Calu3 (cell line): Measurements from ENCODE around the gene SMURF2. TPM values are rescaled to one million over a fixed set of nuclear protein-coding genes. Genes with fewer than 3 reads are reported as not detected.
"Not testable (repeated sequence)": the region's sequence is repeated elsewhere in the genome, so short reads cannot be mapped to it uniquely, and the experiment has no call there.

Source experiments
- BruUV-seq: library from RNA; stranded (reverse); fragments of 400-500 nt; replicated peaks from 2 replicates; lab custom pipeline; 2021; lab: Mats Ljungman, UMichigan
- CTCF ChIA-PET: fragments of 300-600 bp; sonication (Branson Sonifier 250); formaldehyde crosslinking; loops from one replicate; lab custom pipeline; 2022; ENCODE audit warnings: antibody characterized with exemption; lab: Charles Lee
- DNase-seq: peaks from one replicate; pipeline ENCODE4 v3.0.0; 2022
- H3K27ac Mint-ChIP-seq: one replicate; pipeline ENCODE4 v1.8.0; 2022; ENCODE audit warnings: mixed read lengths; ENCODE audit not compliant: unreplicated experiment
- H3K27me3 Mint-ChIP-seq: one replicate; pipeline ENCODE4 v1.8.0; 2022; ENCODE audit warnings: mixed read lengths; ENCODE audit not compliant: unreplicated experiment
- H3K36me3 Mint-ChIP-seq: one replicate; pipeline ENCODE4 v1.8.0; 2022; ENCODE audit warnings: mild to moderate bottlenecking, moderate library complexity, mixed read lengths; ENCODE audit not compliant: insufficient read depth, unreplicated experiment
- H3K4me1 Mint-ChIP-seq: one replicate; pipeline ENCODE4 v1.8.0; 2022; ENCODE audit warnings: mild to moderate bottlenecking, low read depth, mixed read lengths; ENCODE audit not compliant: unreplicated experiment
- H3K4me3 Mint-ChIP-seq: one replicate; pipeline ENCODE4 v1.8.0; 2022; ENCODE audit warnings: mild to moderate bottlenecking, low read depth, moderate library complexity, mixed read lengths; ENCODE audit not compliant: unreplicated experiment
- H3K9me3 Mint-ChIP-seq: one replicate; pipeline ENCODE4 v1.8.0; 2022; ENCODE audit warnings: low read depth, mixed read lengths; ENCODE audit not compliant: unreplicated experiment
- CTCF ChIP-seq: fragments of 200-600 bp; IDR thresholded peaks from one replicate; pipeline ENCODE4 v1.8.0; 2022; ENCODE audit warnings: antibody characterized with exemption; ENCODE audit not compliant: unreplicated experiment
- intact Hi-C: fragments of 100-400 bp; cut with micrococcal nuclease; formaldehyde crosslinking; loops from one replicate; pipeline ENCODE4 v1.10.0; 2022; ENCODE audit not compliant: unreplicated experiment
- total RNA-seq: library from RNA; stranded (reverse); gene quantifications from 2 replicates; pipeline ENCODE4 v1.2.3, GENCODE V29; 2022

Gene SMURF2
- total RNA-seq, 1 experiment from 2014 or later: 18.8 TPM

- no peaks in the 10 kb centered on the region for H3K9me3 Mint-ChIP-seq
- no peak overlapping the region for H3K27ac Mint-ChIP-seq
- peaks cover 5% of the 10 kb centered on the region for H3K4me1 Mint-ChIP-seq
- CTCF ChIA-PET: interaction anchor here (0.9 kb wide), 1 partner anchor 122 kb away, joined by 7 read pairs; no protein-coding TSS in a partner anchor
- intact Hi-C loops: no loop called here
- no peak for DNase-seq
- no peak for TF ChIP-seq CTCF
- H3K36me3 Mint-ChIP-seq: peaks cover 4% of the 10 kb centered on the region
- H3K27me3 Mint-ChIP-seq: no peaks in the 10 kb centered on the region
- no peak overlapping the region for H3K4me3 Mint-ChIP-seq
- no TSS peak for BruUV-seq
These were observed 47.7 kb downstream of the SMURF2 start for GRCh38 chr17:64614266-64615027.

DNA sequence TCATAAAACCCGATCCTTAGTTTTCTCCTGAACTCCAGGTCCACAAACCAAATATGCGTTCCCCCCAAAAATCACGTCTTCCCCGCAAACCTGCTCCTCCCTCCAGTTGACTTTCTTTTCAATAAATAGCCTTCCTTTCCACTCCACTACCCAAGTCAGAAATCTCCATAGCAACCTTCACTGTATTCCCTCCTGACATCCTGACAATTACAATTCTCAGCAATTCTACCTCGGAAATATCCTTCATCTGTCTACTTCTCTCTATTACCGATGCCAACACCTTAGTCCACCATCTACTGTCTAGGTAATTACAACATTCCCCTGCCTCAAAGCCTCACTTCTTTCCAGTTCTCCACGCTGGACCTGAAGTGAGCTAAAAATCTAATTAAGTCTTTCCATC, 50.7 kb downstream of the SMURF2 start:
- CTCF ChIA-PET: no interaction called here
- no TSS peak for BruUV-seq

DNA sequence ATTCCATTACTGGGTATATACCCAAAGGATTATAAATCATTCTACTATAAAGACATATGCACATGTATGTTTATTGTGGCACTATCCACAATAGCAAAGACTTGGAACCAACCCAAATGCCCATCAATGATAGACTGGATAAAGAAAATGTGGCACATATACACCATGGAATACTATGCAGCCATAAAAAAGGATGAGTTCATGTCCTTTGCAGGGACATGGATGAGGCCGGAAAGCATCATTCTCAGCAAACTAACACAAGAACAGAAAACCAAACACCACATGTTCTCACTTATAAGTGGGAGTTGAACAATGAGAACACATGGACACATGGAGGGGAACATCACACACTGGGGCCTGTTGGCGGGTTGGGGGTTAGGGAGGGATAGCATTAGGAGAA, 51.9 kb downstream of the SMURF2 start:
- peaks cover 14% of the 10 kb centered on the region for H3K4me1 Mint-ChIP-seq
- DNase-seq, intact Hi-C loops, H3K27me3 Mint-ChIP-seq, BruUV-seq, CTCF ChIA-PET, H3K27ac Mint-ChIP-seq, H3K9me3 Mint-ChIP-seq, H3K4me3 Mint-ChIP-seq, H3K36me3 Mint-ChIP-seq: not testable (repeated sequence)

More for the DNA sequence above, 50.7 kb downstream of the SMURF2 start:
- intact Hi-C loops: no loop called here
- Mint-ChIP-seq H3K27ac (no peak overlapping the region), H3K36me3 (no peaks in the 10 kb centered on the region), H3K4me3 (no peak overlapping the region), H3K9me3 (no peaks in the 10 kb centered on the region), H3K27me3 (no peaks in the 10 kb centered on the region), H3K4me1 (peaks cover 15% of the 10 kb centered on the region)
- TF ChIP-seq CTCF: no peak
- DNase-seq: no peak

- no peak for TF ChIP-seq CTCF
- CTCF ChIA-PET: no interaction called here
- Mint-ChIP-seq H3K4me3 (no peak overlapping the region), H3K27me3 (no peaks in the 10 kb centered on the region), H3K27ac (no peak overlapping the region), H3K9me3 (no peaks in the 10 kb centered on the region), H3K4me1 (peaks cover 10% of the 10 kb centered on the region), H3K36me3 (no peaks in the 10 kb centered on the region)
- no TSS peak for BruUV-seq
- no peak for DNase-seq
- intact Hi-C loops: loop anchor here (5.0 kb wide), 1 partner anchor 36 kb away; no protein-coding TSS in a partner anchor
These were observed 53.5 kb downstream of the SMURF2 start for GRCh38 chr17:64608571-64608981.
